Head of caudate nucleus (tissue), 42 donors: ENCODE measurements around the gene CDK11B.

ENCODE experiments used
- DNase-seq, 42 donors: peaks; one replicate each; pipeline versions ENCODE4 v3.0.0 to v3.0.0-alpha.2; 2020 to 2021; ENCODE audit warnings: mixed read lengths in 7 of 42
- intact Hi-C: fragments of 100-400 bp; cut with DNase I; formaldehyde crosslinking; loops from one replicate; pipeline ENCODE4 v1.15.0; 2022

The CDK11B gene

DNA sequence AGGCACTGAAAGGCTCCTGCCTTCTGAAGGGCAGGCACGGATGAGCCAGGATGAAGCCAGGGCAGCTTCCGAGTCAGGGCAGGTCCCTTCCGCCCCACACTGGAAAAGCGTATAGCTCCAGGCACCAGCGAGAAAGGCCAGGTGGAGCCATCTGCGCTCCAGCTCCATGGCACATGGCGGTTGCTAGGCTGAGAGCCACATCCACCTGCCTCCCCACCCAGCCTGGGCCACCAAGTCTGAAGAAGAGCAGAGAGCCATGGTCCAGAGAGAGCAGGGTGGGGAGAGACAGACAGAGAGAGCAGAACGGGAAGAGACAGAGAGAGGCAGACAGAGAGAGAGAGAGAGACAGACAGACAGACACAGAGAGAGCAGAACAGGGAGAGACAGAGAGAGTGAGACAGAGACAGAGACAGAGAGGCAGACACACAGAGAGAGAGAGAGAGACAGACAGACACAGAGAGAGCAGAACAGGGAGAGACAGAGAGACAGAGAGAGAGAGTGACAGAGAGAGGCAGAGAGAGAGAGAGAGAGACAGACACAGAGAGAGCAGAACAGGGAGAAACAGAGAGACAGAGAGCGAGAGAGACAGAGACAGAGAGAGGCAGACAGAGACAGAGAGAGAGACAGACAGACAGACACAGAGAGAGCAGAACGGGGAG lies 64.1 kb downstream of the CDK11B start:
- intact Hi-C loops = no loop called here
- DNase-seq = no peak

DNA sequence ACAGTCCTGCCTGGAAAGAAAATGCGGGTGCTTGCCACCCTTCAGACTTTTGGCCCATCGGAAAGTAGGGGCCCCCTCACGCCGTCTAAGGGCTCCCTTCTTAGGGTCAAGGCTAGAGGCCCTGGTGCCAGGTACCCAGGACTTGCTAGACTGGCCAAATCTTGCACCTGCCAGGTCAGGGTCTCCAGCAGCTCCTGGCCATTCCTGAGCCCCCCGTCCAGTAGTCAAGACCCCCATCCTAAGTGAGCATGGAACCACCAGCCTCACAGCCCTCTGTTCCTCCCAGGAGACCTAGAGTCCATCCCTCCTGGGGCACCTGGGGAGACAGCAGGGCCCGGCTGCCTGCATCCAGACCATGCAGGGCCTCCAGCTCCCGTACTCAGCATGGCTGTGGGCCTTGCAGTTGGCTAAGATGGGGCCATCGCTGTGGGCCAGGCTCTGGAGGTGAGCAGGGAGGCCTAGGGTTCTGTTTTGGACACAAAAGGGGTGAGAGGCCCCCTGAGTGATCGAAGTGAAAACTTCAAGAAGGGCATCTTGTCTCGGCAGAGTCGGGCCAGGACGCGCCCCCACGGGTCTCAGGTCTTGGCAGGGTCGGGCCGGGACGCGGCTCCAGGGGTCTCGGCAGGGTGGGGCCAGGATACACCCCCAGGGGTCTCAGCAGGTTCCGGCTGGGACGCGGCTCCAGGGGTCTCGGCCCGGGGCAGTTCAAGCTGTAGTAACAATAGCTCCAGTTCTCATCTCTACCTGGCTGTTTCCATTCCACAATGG lies 64.8 kb downstream of the CDK11B start:
- no peak for DNase-seq
- intact Hi-C loops = no loop called here

DNA sequence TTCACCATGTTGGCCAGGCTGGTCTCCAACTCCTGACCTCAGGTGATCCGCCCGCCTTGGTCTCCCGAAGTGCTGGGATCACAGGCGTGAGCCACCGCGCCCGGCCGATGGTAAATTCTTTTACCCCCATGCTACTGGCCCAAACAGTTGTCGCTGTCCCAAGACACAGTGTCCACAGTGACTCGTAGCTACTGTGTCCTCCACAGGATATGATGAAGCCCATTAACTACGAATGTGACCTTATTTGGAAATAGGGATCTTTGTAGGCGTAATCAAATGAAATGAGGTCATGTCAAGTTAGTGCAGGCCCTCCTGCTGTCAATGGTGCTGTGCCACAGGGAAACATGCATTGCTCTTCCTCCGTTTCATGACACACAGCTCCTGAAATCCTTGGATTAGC lies 67.4 kb downstream of the CDK11B start:
- intact Hi-C loops = no loop called here
- no peak for DNase-seq
